Aorta (tissue), 5 donors: ENCODE data around the gene SCAF8. TPM values are rescaled to one million over a fixed set of nuclear protein-coding genes. Genes with fewer than 3 reads are reported as not detected.
"Not testable (repeated sequence)": the region's sequence is repeated elsewhere in the genome, so short reads cannot be mapped to it uniquely, and the experiment has no call there.

ENCODE experiments used
- ATAC-seq: fragments of 200-7000 bp; cut with Tn5 transposase; one replicate; pipeline ENCODE4 v1.9.1; 2022; ENCODE audit warnings: moderate library complexity; ENCODE audit not compliant: low FRiP score
- DNase-seq, 2 donors: peaks; one replicate each; pipeline ENCODE4 v3.0.0-alpha.2; 2020
- H3K27ac ChIP-seq, 2 donors: one replicate each; pipeline ENCODE4 v1.5.1; 2013; ENCODE audit warnings: low read length in 2 of 2, mild to moderate bottlenecking in 2 of 2, moderate library complexity in 2 of 2, control low read depth in 1 of 2, inconsistent platforms in 1 of 2, low read depth in 1 of 2
- H3K27me3 ChIP-seq, 2 donors: one replicate each; pipeline ENCODE4 v1.6.1; 2013; ENCODE audit warnings: control low read depth in 1 of 2, low read length in 1 of 2, mild to moderate bottlenecking in 1 of 2, moderate library complexity in 1 of 2; ENCODE audit not compliant: insufficient read depth in 2 of 2, control insufficient read depth in 1 of 2
- H3K36me3 ChIP-seq, 2 donors: one replicate each; pipeline ENCODE4 v1.6.1; 2013; ENCODE audit warnings: control low read depth in 1 of 2, low read length in 1 of 2, mild to moderate bottlenecking in 1 of 2; ENCODE audit not compliant: insufficient read depth in 2 of 2, control insufficient read depth in 1 of 2
- H3K4me1 ChIP-seq, 2 donors: one replicate each; pipeline ENCODE4 v1.6.1; 2013; ENCODE audit warnings: low read length in 2 of 2, control low read depth in 1 of 2, mild to moderate bottlenecking in 1 of 2, moderate library complexity in 1 of 2; ENCODE audit not compliant: insufficient read depth in 2 of 2, control insufficient read depth in 1 of 2
- H3K4me3 ChIP-seq, 2 donors: one replicate each; pipeline ENCODE4 v1.5.1; 2013; ENCODE audit warnings: low read length in 2 of 2, control low read depth in 1 of 2, mild to moderate bottlenecking in 1 of 2
- H3K9me3 ChIP-seq: one replicate; pipeline ENCODE4 v1.6.1; 2013; ENCODE audit warnings: mild to moderate bottlenecking, low read length; ENCODE audit not compliant: control insufficient read depth
- WGBS, 2 donors: extraction: QIAGEN DNeasy Blood & Tissue Kit; methylation state at CpG; one replicate each; pipeline ENCODE4 v1.1.7; 2013; 5-methylcytosine and 5-hydroxymethylcytosine counted together
- intact Hi-C, 2 donors: fragments of 100-400 bp; cut with DNase I; formaldehyde crosslinking; loops; one replicate each; pipeline versions ENCODE4 v1.14.2 to v1.15.0; 2022
- polyA plus RNA-seq, 2 donors: library from polyadenylated mRNA; stranded (reverse); fragments of 200-250 nt; gene quantifications; one replicate each; pipeline ENCODE4 v1.2.3, GENCODE V29; 2013
- total RNA-seq, 2 donors: library from RNA; stranded (reverse); fragmentation: NEBNext Ultra II Directional; extraction: Animal tissue kit (Norgen Biotek cat#: 25700); gene quantifications; one replicate each; pipeline ENCODE4 v1.2.1, GENCODE V29; 2021
- donor health status: healthy with polysubstance abuse.
- donor health status: Bipolar disorder and iron deficiency.
- donor health status: DM: no; HTN: no; CAD: no.
- donor health status: DM: no; HTN: no; CAD: no.
- donor health status: DM: yes; HTN: yes; CAD: no.

Gene SCAF8
- total and polyA plus RNA-seq, 4 donors, result 10.5 to 52.3 (median 29.8) TPM

DNA sequence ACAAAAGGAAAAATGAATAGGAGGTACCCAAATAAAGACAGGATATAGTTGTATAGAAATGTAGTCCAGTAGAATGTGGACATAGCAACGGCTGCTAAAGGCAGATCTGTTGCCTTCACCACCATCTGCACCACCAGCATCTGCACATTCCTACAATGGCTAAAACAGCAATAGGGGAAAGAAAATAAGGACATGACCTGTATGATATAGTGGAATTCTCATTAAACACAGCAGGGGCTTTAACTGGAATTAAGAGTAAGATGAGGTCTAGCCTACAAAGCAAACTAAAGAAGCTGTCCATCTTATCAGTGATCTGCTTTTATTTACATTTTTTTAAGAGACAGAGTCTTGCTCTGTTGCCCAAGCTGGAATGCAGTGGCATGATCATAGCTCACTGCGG is 26.8 kb upstream of the SCAF8 start:
- intact Hi-C loops, result no loop called here

DNA sequence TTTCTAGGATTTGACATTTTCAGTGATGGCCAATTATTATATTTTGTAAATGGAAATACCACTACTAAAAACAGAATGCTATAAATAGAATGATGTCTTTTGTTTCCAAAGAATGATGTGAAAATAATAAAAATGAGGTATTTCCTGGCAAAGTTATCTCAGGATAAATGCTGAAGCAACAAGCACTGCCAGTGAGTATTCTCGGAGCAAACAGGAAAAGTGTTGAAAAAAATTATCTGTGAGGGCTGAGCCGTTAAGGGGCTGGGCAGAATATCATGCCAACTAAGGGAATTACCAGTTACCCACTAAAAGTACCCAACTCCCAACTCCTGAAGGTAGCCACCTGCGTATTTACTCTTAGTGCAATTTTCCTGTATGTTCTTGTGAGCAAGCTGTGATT is 23.6 kb upstream of the SCAF8 start:
- H3K27me3 ChIP-seq, result no peaks in the 10 kb centered on the region
- peaks cover 0 to 4% of the 10 kb centered on the region in 2 donors for H3K4me1 ChIP-seq
- H3K9me3 ChIP-seq, result no peaks in the 10 kb centered on the region
- no peak overlapping the region for H3K27ac ChIP-seq
- DNase-seq, result no peak
- intact Hi-C loops, result no loop called here
- no peak for ATAC-seq
- no peak overlapping the region for H3K4me3 ChIP-seq
- H3K36me3 ChIP-seq, result no peaks in the 10 kb centered on the region
- 18 to 21% methylated on average over 3 of the region's 3 CpGs for WGBS, 2 donors

More for the DNA sequence above, 26.8 kb upstream of the SCAF8 start:
- no peak overlapping the region for H3K4me3 ChIP-seq
- no peaks in the 10 kb centered on the region for H3K36me3 ChIP-seq
- ATAC-seq (no peak), DNase-seq (no peak)
- no peak overlapping the region for H3K27ac ChIP-seq
- H3K4me1 ChIP-seq, result peaks cover 0 to 4% of the 10 kb centered on the region in 2 donors
- no peaks in the 10 kb centered on the region for H3K9me3 ChIP-seq
- 88 to 93% methylated on average over 2 of the region's 2 CpGs for WGBS, 2 donors
- H3K27me3 ChIP-seq, result no peaks in the 10 kb centered on the region

DNA sequence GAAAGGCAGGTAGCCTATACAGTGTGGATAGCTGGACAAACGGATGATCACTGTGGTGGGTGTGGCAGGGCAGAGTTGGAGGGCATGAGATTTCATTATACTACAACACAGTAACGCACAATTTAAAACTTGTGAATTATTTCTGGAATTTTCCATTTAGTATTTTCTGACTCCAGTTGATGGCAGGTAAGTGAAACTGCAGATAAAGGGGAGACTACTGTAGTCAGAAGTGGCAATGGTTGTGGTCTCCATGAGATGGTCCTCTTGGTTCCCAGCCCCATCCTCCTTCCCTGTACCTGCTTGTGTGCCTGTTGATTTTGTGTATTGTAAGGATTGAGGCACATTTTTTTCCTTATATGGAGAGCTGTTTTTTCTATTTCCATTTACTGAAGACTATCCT is 22.5 kb upstream of the SCAF8 start:
- H3K27me3 ChIP-seq, result no peaks in the 10 kb centered on the region
- H3K4me3 ChIP-seq, result no peak overlapping the region
- peaks cover 0 to 4% of the 10 kb centered on the region in 2 donors for H3K4me1 ChIP-seq
- no peaks in the 10 kb centered on the region for H3K36me3 ChIP-seq
- ATAC-seq (no peak), DNase-seq (no peak)
- intact Hi-C loops, result no loop called here
- H3K27ac ChIP-seq, result no peak overlapping the region
- WGBS, 2 donors, result 84 to 86% methylated on average over 2 of the region's 2 CpGs
- H3K9me3 ChIP-seq, result no peaks in the 10 kb centered on the region

DNA sequence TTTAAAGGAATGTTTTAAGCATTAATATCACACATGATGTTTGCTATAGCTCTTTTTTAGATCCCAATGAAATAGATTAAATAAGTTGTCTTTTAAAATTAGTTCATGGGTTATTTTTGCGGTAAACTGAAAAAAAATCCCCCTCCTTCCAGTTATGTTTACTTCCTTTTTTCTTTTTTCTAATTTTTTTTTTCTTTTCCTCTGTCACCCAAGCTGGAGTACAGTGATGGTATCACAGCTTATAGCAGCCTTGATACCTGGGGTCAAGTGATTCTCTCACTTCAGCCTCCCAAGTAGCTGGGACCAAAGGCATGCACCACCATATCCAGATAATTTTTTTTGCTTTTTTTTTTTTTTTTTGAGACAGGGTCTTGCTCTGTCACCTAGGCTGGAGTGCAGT is 17.8 kb upstream of the SCAF8 start:
- DNase-seq (no peak), ATAC-seq (no peak)
- Histone ChIP-seq H3K9me3 (peaks cover 2% of the 10 kb centered on the region), H3K36me3 (no peaks in the 10 kb centered on the region), H3K4me3 (no peak overlapping the region), H3K27ac (no peak overlapping the region), H3K4me1 (no peaks in the 10 kb centered on the region), H3K27me3 (no peaks in the 10 kb centered on the region)
- 94 to 95% methylated on average over 1 of the region's 1 CpG for WGBS, 2 donors
- intact Hi-C loops, result no loop called here

DNA sequence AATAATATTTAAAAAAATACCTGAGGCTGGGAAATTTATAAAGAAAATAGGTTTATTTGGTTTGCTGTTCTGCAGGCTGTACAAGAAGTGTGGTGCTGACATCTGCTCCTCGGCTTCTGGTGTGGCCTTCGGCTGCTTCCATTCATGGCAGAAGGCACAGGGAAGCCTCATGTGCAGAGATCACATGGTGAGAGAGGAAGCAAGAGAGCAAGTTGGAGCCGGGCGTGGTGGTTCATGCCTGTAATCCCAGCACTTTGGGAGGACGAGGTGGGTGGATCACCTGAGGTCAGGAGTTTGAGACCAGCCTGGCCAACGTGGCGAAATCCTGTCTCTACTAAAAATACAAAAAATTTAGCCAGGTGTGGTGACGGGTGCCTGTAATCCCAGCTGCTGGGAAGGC is 16.9 kb upstream of the SCAF8 start:
- H3K27ac ChIP-seq, DNase-seq, ATAC-seq, H3K9me3 ChIP-seq, H3K27me3 ChIP-seq, H3K4me3 ChIP-seq, H3K4me1 ChIP-seq, intact Hi-C loops, H3K36me3 ChIP-seq: not testable (repeated sequence)
- WGBS, 2 donors, result 79 to 87% methylated on average over 8 of the region's 8 CpGs

DNA sequence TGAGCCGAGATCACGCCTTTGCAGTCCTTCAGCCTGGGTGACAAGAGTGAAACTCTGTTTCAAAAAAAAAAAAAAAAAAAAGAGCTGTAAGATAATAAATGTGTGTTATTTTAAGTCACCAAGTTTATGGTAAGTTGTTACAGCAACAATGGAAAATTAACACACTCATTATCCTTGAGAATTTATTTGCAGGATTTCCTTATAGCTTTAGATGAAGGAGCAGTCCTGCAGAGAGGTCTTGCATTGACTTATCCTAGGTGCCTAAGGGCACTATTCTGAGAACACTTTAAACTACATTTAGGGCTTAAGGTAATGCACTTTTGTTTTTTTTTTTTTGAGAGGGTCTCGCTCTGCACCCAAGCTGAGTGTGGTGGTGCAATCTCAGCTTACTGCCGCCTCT is 13.8 kb upstream of the SCAF8 start:
- Histone ChIP-seq H3K36me3 (no peaks in the 10 kb centered on the region), H3K9me3 (peaks cover 4% of the 10 kb centered on the region), H3K4me1 (no peaks in the 10 kb centered on the region), H3K4me3 (no peak overlapping the region), H3K27ac (no peak overlapping the region), H3K27me3 (no peaks in the 10 kb centered on the region)
- no peak for ATAC-seq
- 87 to 94% methylated on average over 4 of the region's 4 CpGs for WGBS, 2 donors
- DNase-seq, result no peak
- intact Hi-C loops, result no loop called here

DNA sequence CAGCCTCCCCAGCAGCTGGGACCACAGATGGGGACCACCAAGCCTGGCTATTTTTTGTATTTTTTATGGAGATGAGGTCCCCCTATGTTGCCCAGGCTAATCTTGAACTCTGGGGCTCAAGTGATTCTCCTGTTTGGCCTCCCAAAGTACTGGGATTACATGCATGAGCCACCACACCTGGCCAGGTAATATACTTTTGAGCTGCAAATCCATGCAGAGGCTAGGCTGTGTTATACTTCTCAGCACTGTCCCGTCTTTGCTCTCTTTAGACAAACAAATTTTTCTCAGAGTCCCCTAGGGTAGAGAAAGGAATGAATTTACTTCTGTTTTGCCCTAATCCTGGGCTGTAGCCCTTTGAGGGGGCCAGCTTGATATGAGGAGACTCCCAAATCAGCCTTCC is 13.4 kb upstream of the SCAF8 start:
- WGBS, 2 donors, result 79 to 83% methylated on average over 1 of the region's 1 CpG
- intact Hi-C loops, result no loop called here

DNA sequence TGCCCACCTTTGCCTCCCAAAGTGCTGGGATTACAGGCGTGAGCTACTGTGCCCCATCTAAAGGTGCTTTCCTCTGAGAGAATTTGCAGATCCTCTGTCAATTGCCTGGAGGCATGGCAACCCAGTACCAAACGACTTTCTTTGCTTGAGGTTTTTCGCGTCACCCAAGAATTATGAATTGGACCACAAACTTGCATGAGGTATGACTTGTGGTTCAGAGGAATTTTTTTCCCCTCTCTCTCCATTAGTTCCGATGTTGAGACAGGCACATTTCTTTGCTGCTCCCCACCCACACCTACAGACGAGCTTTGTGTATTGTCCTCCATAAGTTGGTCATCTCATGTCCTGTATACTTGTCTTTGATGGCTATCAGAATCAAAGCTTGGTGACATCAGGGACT is 11.8 kb upstream of the SCAF8 start:
- WGBS, 2 donors, result 79 to 88% methylated on average over 6 of the region's 6 CpGs
- no peak for DNase-seq
- no peak for ATAC-seq
- intact Hi-C loops, result no loop called here
- Histone ChIP-seq H3K9me3 (peaks cover 4% of the 10 kb centered on the region), H3K4me3 (no peak overlapping the region), H3K27ac (no peak overlapping the region), H3K36me3 (no peaks in the 10 kb centered on the region), H3K27me3 (no peaks in the 10 kb centered on the region), H3K4me1 (no peaks in the 10 kb centered on the region)

More for the DNA sequence above, 13.4 kb upstream of the SCAF8 start:
- Histone ChIP-seq H3K9me3 (peaks cover 4% of the 10 kb centered on the region), H3K36me3 (no peaks in the 10 kb centered on the region), H3K4me3 (no peak overlapping the region), H3K27me3 (no peaks in the 10 kb centered on the region), H3K27ac (no peak overlapping the region), H3K4me1 (no peaks in the 10 kb centered on the region)
- ATAC-seq (no peak), DNase-seq (no peak)

DNA sequence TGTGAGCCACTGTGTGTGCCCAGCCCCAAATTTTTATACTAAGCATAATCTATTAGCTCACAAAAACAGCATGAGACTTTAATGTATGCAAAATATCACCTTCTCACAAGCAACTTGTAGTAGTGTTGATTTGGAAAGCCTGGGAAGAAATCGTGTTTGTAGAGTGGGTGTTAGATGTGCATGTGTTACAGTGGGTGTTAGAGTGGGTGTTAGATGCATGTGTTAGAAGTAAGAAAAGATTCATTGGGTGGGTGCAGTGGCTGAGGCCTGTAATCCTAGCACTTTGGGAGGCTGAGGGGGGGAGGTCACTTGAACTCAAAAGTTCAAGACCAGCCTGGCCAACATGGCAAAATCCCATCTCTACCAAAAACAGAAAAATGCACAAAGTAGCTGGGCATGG is 6.3 kb upstream of the SCAF8 start:
- WGBS, 2 donors, result 82 to 83% methylated on average over 1 of the region's 1 CpG
- ATAC-seq (no peak), DNase-seq (no peak)

More for the DNA sequence above, 6.3 kb upstream of the SCAF8 start:
- no peaks in the 10 kb centered on the region for H3K27me3 ChIP-seq
- H3K9me3 ChIP-seq, result no peaks in the 10 kb centered on the region
- intact Hi-C loops, result no loop called here
- H3K36me3 ChIP-seq, result no peaks in the 10 kb centered on the region
- no peak overlapping the region for H3K4me3 ChIP-seq
- H3K27ac ChIP-seq, result no peak overlapping the region
- H3K4me1 ChIP-seq, result no peaks in the 10 kb centered on the region
